Endothelial cell of umbilical vein (primary cell): ENCODE data around the gene FAM83E. TPM values are rescaled to one million over a fixed set of nuclear protein-coding genes. Genes with fewer than 3 reads are reported as not detected.

Experiments used
- BruUV-seq: library from RNA; stranded (reverse); fragments of 400-500 nt; replicated peaks from 2 replicates; lab custom pipeline; 2021; lab: Mats Ljungman, UMichigan
- CTCF ChIA-PET: fragments of 300-600, 350-600 bp; sonication (Branson Sonifier 250); formaldehyde crosslinking; loops from one replicate; lab custom pipeline; 2021; ENCODE audit warnings: antibody characterized with exemption, inconsistent platforms; lab: Charles Lee
- POLR2A ChIA-PET: fragments of 300-600, 350-600 bp; sonication (Branson Sonifier 250); formaldehyde crosslinking; loops from one replicate; lab custom pipeline; 2021; ENCODE audit warnings: antibody characterized with exemption, inconsistent platforms; lab: Charles Lee
- DNase-seq: peaks from one replicate; pipeline ENCODE4 v3.0.0-alpha.2; 2011; ENCODE audit warnings: low read depth, low spot score
- FAIRE-seq: peaks from 2 replicates; lab custom pipeline; 2011; peaks lifted over from hg19 to GRCh38; lab: Jason Lieb, UNC
- H2AFZ ChIP-seq: 2 replicates; pipeline ENCODE4 v1.6.0; 2012; ENCODE audit warnings: low read depth, low read length, control low read depth, inconsistent platforms
- H3K27ac ChIP-seq: 2 replicates; pipeline ENCODE4 v1.5.1; 2011; ENCODE audit warnings: low read depth, mild to moderate bottlenecking, control low read depth, low read length, moderate library complexity; ENCODE audit not compliant: insufficient read depth
- H3K27me3 ChIP-seq, 2 experiments: 2 replicates each; pipeline versions ENCODE4 v1.6.0 to v1.6.1; 2011; ENCODE audit warnings: low read length in 2 of 2, mixed read lengths in 1 of 2; ENCODE audit not compliant: control insufficient read depth in 2 of 2, insufficient read depth in 2 of 2
- H3K36me3 ChIP-seq, 2 experiments: 2 replicates in 1 of 2; 3 replicates in 1 of 2; pipeline ENCODE4 v1.5.1; 2011; ENCODE audit warnings: low read length in 2 of 2, mild to moderate bottlenecking in 1 of 2, moderate library complexity in 1 of 2; ENCODE audit not compliant: control insufficient read depth in 2 of 2, insufficient read depth in 2 of 2; ENCODE audit errors: extremely low read depth in 1 of 2
- H3K4me1 ChIP-seq: 3 replicates; pipeline ENCODE4 v1.5.1; 2011; ENCODE audit warnings: mild to moderate bottlenecking, low read length; ENCODE audit not compliant: control insufficient read depth, insufficient read depth; ENCODE audit errors: extremely low read depth
- H3K4me2 ChIP-seq: 2 replicates; pipeline ENCODE4 v1.6.1; 2011; ENCODE audit warnings: low read length, control low read depth, mixed read lengths; ENCODE audit not compliant: insufficient read depth
- H3K4me3 ChIP-seq, 3 experiments: fragments of 200-600 bp in 1 of 3; sonication (generic), shearing (Covaris generic) in 1 of 3; replicated peaks in 1 of 3; 2 replicates each; pipeline ENCODE4 v1.5.1; 2011 to 2016; ENCODE audit warnings: control low read depth in 3 of 3, low read length in 3 of 3, mild to moderate bottlenecking in 2 of 3, inconsistent platforms in 1 of 3, low read depth in 1 of 3, moderate library complexity in 1 of 3; ENCODE audit not compliant: insufficient read depth in 1 of 3
- H3K79me2 ChIP-seq: 2 replicates; pipeline ENCODE4 v1.6.0; 2012; ENCODE audit warnings: low read length, inconsistent platforms; ENCODE audit not compliant: control insufficient read depth, insufficient read depth
- H3K9ac ChIP-seq: replicated peaks from 2 replicates; pipeline ENCODE3; 2011; ENCODE audit warnings: low read length, control low read depth; ENCODE audit not compliant: insufficient read depth; ENCODE audit errors: extremely low read depth
- H3K9me1 ChIP-seq: replicated peaks from 3 replicates; pipeline ENCODE4 v1.6.0; 2011; ENCODE audit warnings: mild to moderate bottlenecking, low read length; ENCODE audit not compliant: control insufficient read depth, insufficient read depth; ENCODE audit errors: extremely low read depth
- H3K9me3 ChIP-seq: replicated peaks from 2 replicates; pipeline ENCODE4 v1.5.1; 2012; ENCODE audit warnings: low read length, inconsistent platforms; ENCODE audit not compliant: control insufficient read depth, insufficient read depth
- H4K20me1 ChIP-seq: replicated peaks from 2 replicates; pipeline ENCODE3; 2011; ENCODE audit warnings: mild to moderate bottlenecking, low read length; ENCODE audit not compliant: control insufficient read depth, insufficient read depth; ENCODE audit errors: extremely low read depth
- FOS ChIP-seq: IDR thresholded peaks from 2 replicates; pipeline ENCODE4 v1.6.1; 2011; ENCODE audit warnings: mild to moderate bottlenecking, low read length, moderate library complexity, borderline replicate concordance; ENCODE audit not compliant: insufficient read depth
- GATA2 ChIP-seq: IDR thresholded peaks from 2 replicates; pipeline ENCODE4 v1.7.0; 2011; ENCODE audit warnings: low read depth, mild to moderate bottlenecking, moderate library complexity, mixed read lengths, low read length; ENCODE audit not compliant: insufficient read length, insufficient read depth
- JUN ChIP-seq: IDR thresholded peaks from 2 replicates; pipeline ENCODE4 v1.6.1; 2011; ENCODE audit warnings: borderline replicate concordance, low read depth; ENCODE audit not compliant: insufficient read length, insufficient read depth
- MYC ChIP-seq: IDR thresholded peaks from one replicate; pipeline ENCODE4 v1.6.1; 2011; ENCODE audit warnings: mild to moderate bottlenecking, low read depth, low read length
- POLR2A ChIP-seq: IDR thresholded peaks from 2 replicates; pipeline ENCODE4 v1.6.1; 2012; ENCODE audit warnings: low read depth, mild to moderate bottlenecking, control low read depth, low read length
- POLR2AphosphoS5 ChIP-seq: IDR thresholded peaks from 2 replicates; pipeline ENCODE4 v1.6.1; 2012; ENCODE audit warnings: low read depth, mild to moderate bottlenecking, control low read depth, low read length, moderate library complexity; ENCODE audit not compliant: insufficient read depth
- dilution Hi-C: fragments of 300-500 bp; cut with MboI; formaldehyde crosslinking; loops from one replicate; pipeline ENCODE4 v1.15.0; 2019; ENCODE audit warnings: low sequenced_read_pairs; ENCODE audit not compliant: extremely low pct_ligation_motif_present
- intact Hi-C: fragments of 100-400 bp; cut with micrococcal nuclease; formaldehyde crosslinking; loops from one replicate; pipeline ENCODE4 v1.10.0; 2022
- polyA plus RNA-seq, 4 experiments: library from polyadenylated mRNA; depleted of rRNA in 3 of 4; stranded (reverse) in 3 of 4; unstranded in 1 of 4; fragments of >200 nt; gene quantifications; 2 replicates each; pipeline versions ENCODE4 v1.2.1 to v1.2.3, GENCODE V29; 2011 to 2012; ENCODE audit warnings: missing spikeins in 1 of 4
- total RNA-seq: library from RNA; stranded (reverse); gene quantifications from 2 replicates; pipeline ENCODE4 v1.2.3, GENCODE V29; 2021
- TF ChIP-seq, protein P1 (sequence below), 2 donors: IDR thresholded peaks; 1 replicate in 1 of 2; 2 replicates in 1 of 2; pipeline ENCODE4 v1.5.1; 2011; ENCODE audit warnings: low read length in 2 of 2, mild to moderate bottlenecking in 2 of 2, moderate library complexity in 2 of 2, control low read depth in 1 of 2, inconsistent platforms in 1 of 2, low read depth in 1 of 2; ENCODE audit not compliant: insufficient read depth in 1 of 2; ENCODE audit errors: extremely low read depth in 1 of 2
- TF ChIP-seq, protein P2 (sequence below): IDR thresholded peaks from 2 replicates; pipeline ENCODE4 v1.6.1; 2011; ENCODE audit not compliant: insufficient read depth, insufficient read length

Gene FAM83E
- total and polyA plus RNA-seq, 2 donors (not counting 3 experiments of a cell fraction or from before 2014, with no cell fraction given) = 0.04 to 1.7 TPM

DNA sequence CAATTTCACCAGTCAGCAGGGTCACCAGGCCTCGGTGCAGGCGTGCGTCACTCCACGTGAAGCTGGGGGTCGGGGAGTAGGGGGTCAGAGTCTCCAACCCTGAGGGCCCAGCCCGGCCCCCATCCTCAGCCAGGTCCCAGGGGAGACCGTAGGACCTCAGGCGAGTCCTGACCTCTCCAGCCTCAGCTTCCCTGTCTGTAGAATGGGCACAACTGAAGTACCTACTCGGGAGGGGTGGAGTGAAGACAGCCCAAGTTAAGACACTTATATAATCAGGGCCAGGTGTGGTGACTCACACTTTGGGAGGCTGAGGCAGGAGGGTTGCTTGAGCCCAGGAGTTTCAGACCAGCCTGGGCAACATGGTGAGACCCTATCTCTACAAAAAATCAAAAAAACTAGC, 11.0 kb downstream of the FAM83E start:
- ChIA-PET POLR2A (no interaction called here), CTCF (no interaction called here)
- H3K79me2 ChIP-seq = no peaks in the 10 kb centered on the region
- H4K20me1 ChIP-seq = no peaks in the 10 kb centered on the region
- H3K9ac ChIP-seq = no peak overlapping the region
- no peaks in the 10 kb centered on the region for H3K9me1 ChIP-seq
- H3K4me2 ChIP-seq = no peak overlapping the region
- FAIRE-seq (no peak), DNase-seq (no peak)
- no peaks in the 10 kb centered on the region for H3K9me3 ChIP-seq
- H3K27ac ChIP-seq = no peak overlapping the region
- dilution Hi-C loops = no loop called here
- TF ChIP-seq JUN (no peak), GATA2 (no peak), POLR2AphosphoS5 (no peak), POLR2A (no peak), MYC (no peak), FOS (no peak)
- TF ChIP-seq, protein P1, sequence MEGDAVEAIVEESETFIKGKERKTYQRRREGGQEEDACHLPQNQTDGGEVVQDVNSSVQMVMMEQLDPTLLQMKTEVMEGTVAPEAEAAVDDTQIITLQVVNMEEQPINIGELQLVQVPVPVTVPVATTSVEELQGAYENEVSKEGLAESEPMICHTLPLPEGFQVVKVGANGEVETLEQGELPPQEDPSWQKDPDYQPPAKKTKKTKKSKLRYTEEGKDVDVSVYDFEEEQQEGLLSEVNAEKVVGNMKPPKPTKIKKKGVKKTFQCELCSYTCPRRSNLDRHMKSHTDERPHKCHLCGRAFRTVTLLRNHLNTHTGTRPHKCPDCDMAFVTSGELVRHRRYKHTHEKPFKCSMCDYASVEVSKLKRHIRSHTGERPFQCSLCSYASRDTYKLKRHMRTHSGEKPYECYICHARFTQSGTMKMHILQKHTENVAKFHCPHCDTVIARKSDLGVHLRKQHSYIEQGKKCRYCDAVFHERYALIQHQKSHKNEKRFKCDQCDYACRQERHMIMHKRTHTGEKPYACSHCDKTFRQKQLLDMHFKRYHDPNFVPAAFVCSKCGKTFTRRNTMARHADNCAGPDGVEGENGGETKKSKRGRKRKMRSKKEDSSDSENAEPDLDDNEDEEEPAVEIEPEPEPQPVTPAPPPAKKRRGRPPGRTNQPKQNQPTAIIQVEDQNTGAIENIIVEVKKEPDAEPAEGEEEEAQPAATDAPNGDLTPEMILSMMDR (IDR thresholded peaks at IDR 0.05; ENCODE audit: extremely low read depth in 1 of 2, insufficient read depth in 1 of 2, low read depth in 1 of 2, low read length in 2 of 2) = no peak
- TF ChIP-seq, protein P2, sequence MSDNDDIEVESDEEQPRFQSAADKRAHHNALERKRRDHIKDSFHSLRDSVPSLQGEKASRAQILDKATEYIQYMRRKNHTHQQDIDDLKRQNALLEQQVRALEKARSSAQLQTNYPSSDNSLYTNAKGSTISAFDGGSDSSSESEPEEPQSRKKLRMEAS = no peak
- H3K36me3 ChIP-seq = no peaks in the 10 kb centered on the region
- intact Hi-C loops = no loop called here
- BruUV-seq = no TSS peak
- H3K4me1 ChIP-seq = no peaks in the 10 kb centered on the region
- H2AFZ ChIP-seq = no peak overlapping the region
- H3K27me3 ChIP-seq = no peaks in the 10 kb centered on the region
- H3K4me3 ChIP-seq = no peak overlapping the region
